ENCODE results near the gene PHOSPHO2.

GRCh38 chr2:169736902-169737301 is 42.6 kb downstream of the PHOSPHO2 start:
- TF ChIP-seq CTCF (IDR thresholded peaks at IDR 0.05) (no peak), POLR2A (IDR thresholded peaks at IDR 0.05) (no peak), POLR2AphosphoS5 (IDR thresholded peaks at IDR 0.05) (no peak), EP300 (IDR thresholded peaks at IDR 0.05) (no peak)
